ENCODE results near the gene ZBTB43. TPM values are rescaled to one million over a fixed set of nuclear protein-coding genes. Genes with fewer than 3 reads are reported as not detected.
A peak's percentile ranks its signal among the peaks of the same experiment; 100 is the strongest.

Gene ZBTB43
- total RNA-seq, 1 experiment from 2014 or later = 6.8 TPM

DNA sequence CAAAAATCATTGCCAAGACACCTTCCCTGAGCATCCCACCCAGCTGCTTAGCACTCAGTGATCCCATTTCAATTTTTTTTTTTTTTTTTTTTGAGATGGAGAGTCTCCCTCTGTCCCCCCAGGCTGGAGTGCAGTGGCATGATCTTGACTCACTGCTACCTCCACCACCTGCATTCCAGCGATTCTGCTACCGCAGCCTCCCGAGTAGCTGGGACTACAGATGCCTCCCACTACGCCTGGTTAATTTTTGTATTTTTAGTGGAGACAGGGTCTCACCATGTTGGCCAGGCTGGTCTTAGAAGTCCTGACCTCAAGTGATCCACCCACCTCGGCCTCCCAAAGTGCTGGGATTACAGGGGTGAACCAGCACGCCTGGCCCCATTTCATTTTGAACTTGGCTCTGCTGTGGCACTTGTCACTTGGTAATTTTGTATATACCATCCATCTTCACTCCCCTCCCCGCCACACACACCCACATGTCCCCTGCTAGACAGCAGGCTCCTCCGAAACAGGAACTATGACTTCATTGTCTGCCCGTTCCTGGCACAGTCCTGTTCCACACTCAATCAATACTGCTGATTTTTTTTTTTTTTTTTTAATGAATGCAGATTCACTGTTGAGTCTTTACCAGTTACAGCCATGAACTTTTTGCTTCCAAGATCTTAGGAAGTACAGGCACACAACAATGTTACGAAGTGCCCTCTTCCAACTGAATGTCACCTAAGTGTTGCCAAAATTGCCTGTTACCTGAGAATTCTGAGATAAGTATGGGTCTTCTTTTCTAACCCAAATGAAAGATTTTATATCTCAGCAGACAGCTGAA, 38.3 kb downstream of the ZBTB43 start:
- DNase-seq (ENCODE audit: low read depth in 1 of 2, low spot score in 2 of 2) = peak in 1 of 2 experiments; percentile 9
- Histone ChIP-seq H3K4me3 (no peak overlapping the region), H3K4me1 (replicated peaks) (peaks cover 10% of the 10 kb centered on the region), H3K9me3 (replicated peaks) (no peaks in the 10 kb centered on the region), H3K36me3 (peaks cover 5% of the 10 kb centered on the region), H3K27me3 (replicated peaks) (no peaks in the 10 kb centered on the region), H3K27ac (peak overlapping the region; percentile 24; the same call in 1 of the 2 replicates)

- peak; percentile 50 to 75 for DNase-seq (ENCODE audit: low read depth in 1 of 2, low spot score in 2 of 2)
- Histone ChIP-seq H3K4me1 (replicated peaks) (peaks cover 10% of the 10 kb centered on the region), H3K9me3 (replicated peaks) (no peaks in the 10 kb centered on the region), H3K27me3 (replicated peaks) (no peaks in the 10 kb centered on the region), H3K36me3 (no peaks in the 10 kb centered on the region), H3K4me3 (no peak overlapping the region), H3K27ac (peak overlapping the region; percentile 24; the same call in 1 of the 2 replicates)
Measured at GRCh38 chr9:126844085-126844484, 39.2 kb downstream of the ZBTB43 start.

GRCh38 chr9:126847051-126847450, 42.2 kb downstream of the ZBTB43 start:
- H3K27me3 ChIP-seq (replicated peaks) = peaks cover 1% of the 10 kb centered on the region; the same call in 1 of the 2 replicates
- H3K27ac ChIP-seq = no peak overlapping the region
- peak in 1 of 2 experiments; percentile 28 for DNase-seq (ENCODE audit: low read depth in 1 of 2, low spot score in 2 of 2)
- H3K36me3 ChIP-seq = no peaks in the 10 kb centered on the region
- H3K4me3 ChIP-seq = no peak overlapping the region
- no peaks in the 10 kb centered on the region for H3K9me3 ChIP-seq (replicated peaks)
- H3K4me1 ChIP-seq (replicated peaks) = peaks cover 10% of the 10 kb centered on the region

GRCh38 chr9:126849591-126850225, 44.9 kb downstream of the ZBTB43 start:
- Histone ChIP-seq H3K4me3 (no peak overlapping the region), H3K4me1 (replicated peaks) (no peaks in the 10 kb centered on the region)

GRCh38 chr9:126851286-126851880, 46.5 kb downstream of the ZBTB43 start:
- H3K36me3 ChIP-seq = no peaks in the 10 kb centered on the region
- DNase-seq (ENCODE audit: low read depth in 1 of 2, low spot score in 2 of 2) = no peak
- H3K27ac ChIP-seq = no peak overlapping the region
- no peaks in the 10 kb centered on the region for H3K4me1 ChIP-seq (replicated peaks)
- H3K27me3 ChIP-seq (replicated peaks) = peaks cover 12% of the 10 kb centered on the region; the same call in 1 of the 2 replicates
- H3K4me3 ChIP-seq = no peak overlapping the region
- no peaks in the 10 kb centered on the region for H3K9me3 ChIP-seq (replicated peaks)

More at GRCh38 chr9:126849591-126850225, 44.9 kb downstream of the ZBTB43 start:
- Histone ChIP-seq H3K9me3 (replicated peaks) (no peaks in the 10 kb centered on the region), H3K27ac (no peak overlapping the region), H3K36me3 (no peaks in the 10 kb centered on the region), H3K27me3 (replicated peaks) (peaks cover 7% of the 10 kb centered on the region; the same call in 1 of the 2 replicates)
- DNase-seq (ENCODE audit: low read depth in 1 of 2, low spot score in 2 of 2) = no peak

- DNase-seq (ENCODE audit: low read depth in 1 of 2, low spot score in 2 of 2) = no peak
- H3K36me3 ChIP-seq = no peaks in the 10 kb centered on the region
- no peak overlapping the region for H3K4me3 ChIP-seq
- H3K27me3 ChIP-seq (replicated peaks) = peaks cover 12% of the 10 kb centered on the region; the same call in 1 of the 2 replicates
- no peak overlapping the region for H3K27ac ChIP-seq
- H3K4me1 ChIP-seq (replicated peaks) = no peaks in the 10 kb centered on the region
- no peaks in the 10 kb centered on the region for H3K9me3 ChIP-seq (replicated peaks)
Measured at GRCh38 chr9:126852086-126852688, 47.3 kb downstream of the ZBTB43 start.

- no peaks in the 10 kb centered on the region for H3K9me3 ChIP-seq (replicated peaks)
- no peak overlapping the region for H3K4me3 ChIP-seq
- H3K36me3 ChIP-seq = no peaks in the 10 kb centered on the region
- no peak for DNase-seq (ENCODE audit: low read depth in 1 of 2, low spot score in 2 of 2)
- no peak overlapping the region for H3K27ac ChIP-seq
- peaks cover 15% of the 10 kb centered on the region; the same call in 1 of the 2 replicates for H3K27me3 ChIP-seq (replicated peaks)
- H3K4me1 ChIP-seq (replicated peaks) = no peaks in the 10 kb centered on the region
Measured at GRCh38 chr9:126853667-126854066, 48.8 kb downstream of the ZBTB43 start.

DNA sequence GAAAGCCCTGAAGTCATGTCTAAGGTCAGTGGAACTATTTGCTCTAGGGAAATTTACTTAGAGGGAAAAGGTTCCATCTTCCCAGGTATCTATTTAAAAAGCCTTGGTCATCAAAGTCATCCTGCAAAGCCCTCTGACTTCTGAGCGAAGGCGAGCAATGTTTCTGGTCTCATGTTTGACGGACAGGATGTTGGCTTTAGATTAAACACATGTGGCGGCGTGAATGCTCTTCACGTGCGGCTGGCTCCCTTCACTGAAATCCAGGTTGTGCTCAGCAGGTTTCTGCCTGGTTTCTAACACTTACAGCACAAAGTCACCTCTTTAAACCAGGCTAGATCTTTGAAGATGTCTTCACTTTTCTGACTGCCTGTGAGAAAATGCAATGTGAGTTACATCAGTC, 49.9 kb downstream of the ZBTB43 start:
- Histone ChIP-seq H3K36me3 (no peaks in the 10 kb centered on the region), H3K9me3 (replicated peaks) (no peaks in the 10 kb centered on the region), H3K4me1 (replicated peaks) (peaks cover 2% of the 10 kb centered on the region), H3K27ac (no peak overlapping the region), H3K4me3 (no peak overlapping the region), H3K27me3 (replicated peaks) (peaks cover 23% of the 10 kb centered on the region; the same call in 1 of the 2 replicates)
- DNase-seq (ENCODE audit: low read depth in 1 of 2, low spot score in 2 of 2) = no peak

- H3K27ac ChIP-seq = no peak overlapping the region
- no peak overlapping the region for H3K4me3 ChIP-seq
- H3K9me3 ChIP-seq (replicated peaks) = no peaks in the 10 kb centered on the region
- H3K4me1 ChIP-seq (replicated peaks) = peaks cover 7% of the 10 kb centered on the region
- no peak for DNase-seq (ENCODE audit: low read depth in 1 of 2, low spot score in 2 of 2)
- peaks cover 23% of the 10 kb centered on the region; the same call in 1 of the 2 replicates for H3K27me3 ChIP-seq (replicated peaks)
- peaks cover 6% of the 10 kb centered on the region for H3K36me3 ChIP-seq
Measured at GRCh38 chr9:126856326-126856877, 51.6 kb downstream of the ZBTB43 start.

DNA sequence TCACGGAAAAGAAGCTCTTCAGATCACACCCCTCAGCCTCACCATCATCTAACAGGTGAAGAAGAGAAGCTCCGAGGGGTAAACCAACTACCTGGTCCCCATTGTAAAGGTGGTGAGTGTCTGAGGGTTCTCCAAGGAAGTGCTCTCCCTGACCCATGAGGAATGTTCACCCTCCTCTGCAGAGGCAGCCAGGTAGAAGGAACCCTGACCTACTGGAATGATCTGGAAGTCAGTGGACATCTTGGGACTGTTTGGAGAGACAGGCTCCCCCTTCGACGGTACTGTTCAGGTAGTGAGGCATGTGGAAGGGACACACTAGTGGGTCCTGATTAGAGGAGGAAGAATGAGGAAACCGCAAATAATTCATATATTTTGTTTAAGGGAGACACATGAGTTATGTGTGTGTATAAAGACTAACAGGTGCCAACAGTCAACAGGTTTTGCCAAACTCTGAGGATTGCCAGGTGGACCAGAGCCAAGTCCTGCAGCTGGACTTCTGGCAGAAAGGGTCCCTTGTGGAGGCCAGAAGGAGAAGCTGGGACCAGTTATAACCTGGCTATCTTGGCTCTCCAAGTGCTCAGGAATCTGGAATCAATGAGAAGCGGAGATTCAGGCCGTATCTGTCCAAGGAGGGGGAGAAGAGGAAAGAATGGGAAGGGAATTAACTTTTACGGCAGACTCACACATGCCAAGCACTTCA, 52.6 kb downstream of the ZBTB43 start:
- DNase-seq (ENCODE audit: low read depth in 1 of 2, low spot score in 2 of 2) = no peak
- H3K4me3 ChIP-seq = no peak overlapping the region
- no peaks in the 10 kb centered on the region for H3K9me3 ChIP-seq (replicated peaks)

DNA sequence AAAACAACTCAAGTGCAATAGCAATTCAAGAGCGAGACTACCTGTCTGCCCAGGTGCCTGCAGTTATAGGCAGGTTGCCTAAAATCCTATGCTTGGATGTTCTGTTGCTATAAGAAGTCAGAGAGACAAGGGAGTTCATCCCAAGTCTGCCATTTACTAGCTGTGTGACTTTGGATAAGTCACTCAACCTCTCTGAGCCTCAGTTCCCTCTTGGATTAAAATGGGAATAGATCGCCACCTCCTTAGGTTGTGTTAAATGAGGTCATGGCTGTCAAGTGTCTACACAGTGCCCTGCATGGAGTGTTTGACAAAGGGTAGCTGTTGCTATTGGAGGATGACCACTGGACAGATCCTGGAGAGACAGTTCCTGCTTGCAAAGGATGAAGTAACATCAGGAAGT, 54.3 kb downstream of the ZBTB43 start:
- no peak for DNase-seq (ENCODE audit: low read depth in 1 of 2, low spot score in 2 of 2)

More for the DNA sequence above, 52.6 kb downstream of the ZBTB43 start:
- Histone ChIP-seq H3K27me3 (replicated peaks) (peaks cover 18% of the 10 kb centered on the region; the same call in 1 of the 2 replicates), H3K27ac (no peak overlapping the region), H3K36me3 (peaks cover 6% of the 10 kb centered on the region), H3K4me1 (replicated peaks) (peaks cover 13% of the 10 kb centered on the region)

GRCh38 chr9:126860077-126860756, 55.4 kb downstream of the ZBTB43 start, which contains the start of gene ZBTB34:
Gene ZBTB34, plus strand, starts transcription at chr9:126860639. Its CDS starts 18,761 bp downstream, at chr9:126879400.
- peak within 1 kb of the TSS; percentile 97 for H3K4me3 ChIP-seq
- H3K9me3 ChIP-seq (replicated peaks) = no peaks in the 10 kb centered on the region
- DNase-seq (ENCODE audit: low read depth in 1 of 2, low spot score in 2 of 2) = peak; percentile 62 to 78
- peaks cover 25% of the 10 kb centered on the region for H3K36me3 ChIP-seq
- H3K4me1 ChIP-seq (replicated peaks) = peaks cover 13% of the 10 kb centered on the region
- H3K27me3 ChIP-seq (replicated peaks) = peaks cover 11% of the 10 kb centered on the region; the same call in 1 of the 2 replicates
- peak within 1 kb of the TSS; percentile 93 for H3K27ac ChIP-seq

More for the DNA sequence above, 54.3 kb downstream of the ZBTB43 start:
- no peak overlapping the region for H3K27ac ChIP-seq
- no peak overlapping the region for H3K4me3 ChIP-seq
- H3K36me3 ChIP-seq = peaks cover 19% of the 10 kb centered on the region
- peaks cover 13% of the 10 kb centered on the region for H3K4me1 ChIP-seq (replicated peaks)
- peaks cover 18% of the 10 kb centered on the region; the same call in 1 of the 2 replicates for H3K27me3 ChIP-seq (replicated peaks)
- H3K9me3 ChIP-seq (replicated peaks) = no peaks in the 10 kb centered on the region
